Type B pancreatic cell (in vitro differentiated cells): ENCODE results near the gene INPP5A. TPM values are rescaled to one million over a fixed set of nuclear protein-coding genes. Genes with fewer than 3 reads are reported as not detected.

Source experiments
- DNase-seq: peaks from one replicate; pipeline ENCODE4 v3.0.0; 2021; ENCODE audit warnings: mixed read lengths; ENCODE audit not compliant: unreplicated experiment; ENCODE audit errors: extremely low spot score
- H3K27ac Mint-ChIP-seq: 2 replicates; pipeline ENCODE4 v1.8.0; 2021; ENCODE audit warnings: mild to moderate bottlenecking, mixed read lengths
- H3K27me3 Mint-ChIP-seq: 2 replicates; pipeline ENCODE4 v1.8.0; 2021; ENCODE audit warnings: mixed read lengths
- H3K36me3 Mint-ChIP-seq: 2 replicates; pipeline ENCODE4 v1.8.0; 2021; ENCODE audit warnings: mixed read lengths
- H3K4me1 Mint-ChIP-seq: one replicate; pipeline ENCODE4 v1.8.0; 2021; ENCODE audit warnings: mixed read lengths; ENCODE audit not compliant: unreplicated experiment
- H3K4me3 Mint-ChIP-seq: 2 replicates; pipeline ENCODE4 v1.8.0; 2021; ENCODE audit warnings: mild to moderate bottlenecking, mixed read lengths
- H3K9me3 Mint-ChIP-seq: 2 replicates; pipeline ENCODE4 v1.8.0; 2021; ENCODE audit warnings: mixed read lengths
- total RNA-seq: library from RNA; stranded (reverse); gene quantifications from 2 replicates; pipeline ENCODE4 v1.2.1, GENCODE V29; 2021; ENCODE audit warnings: low replicate concordance
- TF ChIP-seq, protein P1 (sequence below): fragments of 200-600 bp; sonication (generic); conservative IDR thresholded peaks from 2 replicates; pipeline ENCODE4 v1.5.0; 2021; ENCODE audit warnings: antibody characterized with exemption, mild to moderate bottlenecking

INPP5A gene
- total RNA-seq, 1 donor from 2014 or later, result 26.6 TPM

DNA sequence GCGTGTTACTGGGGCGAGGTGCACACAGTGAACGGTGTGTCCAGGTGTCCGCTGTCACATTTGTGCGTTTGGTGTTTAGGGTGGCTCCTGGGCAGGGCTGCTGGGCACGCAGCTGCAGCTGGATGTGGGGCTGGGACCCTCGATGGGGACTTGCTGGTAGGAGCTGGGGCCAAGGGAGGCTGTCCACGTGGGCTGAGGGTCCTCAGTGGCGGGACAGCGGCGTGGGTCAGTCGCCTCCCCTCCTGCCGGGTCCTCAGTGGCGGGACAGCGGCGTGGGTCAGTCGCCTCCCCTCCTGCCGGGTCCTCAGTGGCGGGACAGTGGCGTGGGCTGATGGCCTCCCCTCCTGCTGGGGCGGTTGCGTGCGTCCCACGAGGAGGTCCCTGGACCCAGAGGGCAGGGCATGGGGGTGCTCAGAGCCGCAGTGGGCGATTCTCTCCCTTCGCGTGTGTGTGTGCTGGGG is 68.5 kb downstream of the INPP5A start:
- H3K36me3 Mint-ChIP-seq, result peaks cover 5% of the 10 kb centered on the region
- no peak overlapping the region for H3K4me3 Mint-ChIP-seq
- H3K9me3 Mint-ChIP-seq, result no peaks in the 10 kb centered on the region
- peaks cover 23% of the 10 kb centered on the region for H3K4me1 Mint-ChIP-seq
- DNase-seq, result no peak
- no peak overlapping the region for H3K27ac Mint-ChIP-seq
- TF ChIP-seq, protein P1, sequence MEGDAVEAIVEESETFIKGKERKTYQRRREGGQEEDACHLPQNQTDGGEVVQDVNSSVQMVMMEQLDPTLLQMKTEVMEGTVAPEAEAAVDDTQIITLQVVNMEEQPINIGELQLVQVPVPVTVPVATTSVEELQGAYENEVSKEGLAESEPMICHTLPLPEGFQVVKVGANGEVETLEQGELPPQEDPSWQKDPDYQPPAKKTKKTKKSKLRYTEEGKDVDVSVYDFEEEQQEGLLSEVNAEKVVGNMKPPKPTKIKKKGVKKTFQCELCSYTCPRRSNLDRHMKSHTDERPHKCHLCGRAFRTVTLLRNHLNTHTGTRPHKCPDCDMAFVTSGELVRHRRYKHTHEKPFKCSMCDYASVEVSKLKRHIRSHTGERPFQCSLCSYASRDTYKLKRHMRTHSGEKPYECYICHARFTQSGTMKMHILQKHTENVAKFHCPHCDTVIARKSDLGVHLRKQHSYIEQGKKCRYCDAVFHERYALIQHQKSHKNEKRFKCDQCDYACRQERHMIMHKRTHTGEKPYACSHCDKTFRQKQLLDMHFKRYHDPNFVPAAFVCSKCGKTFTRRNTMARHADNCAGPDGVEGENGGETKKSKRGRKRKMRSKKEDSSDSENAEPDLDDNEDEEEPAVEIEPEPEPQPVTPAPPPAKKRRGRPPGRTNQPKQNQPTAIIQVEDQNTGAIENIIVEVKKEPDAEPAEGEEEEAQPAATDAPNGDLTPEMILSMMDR, result no peak
- H3K27me3 Mint-ChIP-seq, result no peaks in the 10 kb centered on the region

DNA sequence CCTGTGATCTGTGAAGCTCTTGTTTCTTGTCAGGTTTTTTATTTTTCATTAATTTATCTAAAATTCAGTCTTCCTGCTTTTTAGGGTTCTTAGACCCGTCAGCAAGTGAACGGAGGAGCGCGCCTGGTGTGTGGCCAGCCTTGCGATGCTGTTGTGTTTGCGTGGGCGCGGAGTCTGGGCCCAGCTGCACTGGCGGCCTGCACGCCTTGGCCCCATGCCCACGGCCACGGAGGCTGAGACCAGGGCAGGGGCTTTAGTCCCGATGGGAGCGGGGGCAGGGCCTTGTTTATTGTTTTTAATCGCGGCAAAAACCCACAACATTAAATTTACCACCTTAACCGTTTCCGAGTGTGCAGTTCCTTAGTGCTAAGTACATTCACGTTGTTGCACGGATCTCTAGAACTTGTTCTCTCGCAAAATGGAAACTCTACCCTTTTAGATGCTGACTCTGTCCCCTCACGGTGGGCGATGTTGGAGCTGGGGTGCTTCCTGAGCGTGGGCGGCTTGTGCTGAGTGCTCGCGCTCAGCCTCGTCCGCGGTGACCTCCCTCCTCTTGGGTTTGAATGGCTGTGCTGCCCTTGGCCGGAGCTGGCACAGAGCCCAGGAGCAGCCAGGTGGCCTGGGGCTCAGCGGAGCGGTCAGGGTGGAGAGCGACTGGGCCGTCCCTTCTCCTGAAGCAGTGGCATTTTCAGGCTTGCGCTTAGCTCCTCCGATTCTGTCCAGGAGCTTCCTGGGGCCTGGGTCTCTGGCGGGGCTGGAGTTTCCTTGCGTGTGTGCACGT is 69.1 kb downstream of the INPP5A start:
- Mint-ChIP-seq H3K4me1 (peaks cover 23% of the 10 kb centered on the region), H3K27me3 (no peaks in the 10 kb centered on the region), H3K9me3 (no peaks in the 10 kb centered on the region), H3K36me3 (peaks cover 4% of the 10 kb centered on the region), H3K27ac (no peak overlapping the region), H3K4me3 (no peak overlapping the region)
- TF ChIP-seq, protein P1, result no peak
- DNase-seq, result no peak

DNA sequence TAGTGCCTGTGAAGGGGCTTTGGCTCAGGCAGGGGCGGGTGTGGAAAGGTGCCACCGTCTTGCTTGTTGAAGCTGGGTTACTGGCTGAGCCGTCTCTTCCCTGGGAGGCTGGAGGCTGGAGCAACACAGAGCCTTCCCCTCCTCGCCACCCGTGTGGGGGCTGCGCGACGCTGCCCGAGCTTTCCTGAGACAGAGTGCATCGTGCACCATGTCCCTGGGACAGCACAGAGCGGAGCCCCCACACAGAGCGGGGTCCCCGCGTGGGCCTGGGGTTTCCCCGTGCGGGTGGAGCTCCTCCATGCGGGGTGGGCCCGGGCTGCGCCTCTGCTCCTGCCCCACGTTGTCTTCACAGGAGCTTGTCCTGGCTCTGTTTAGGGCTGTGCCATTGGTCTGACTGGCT is 69.9 kb downstream of the INPP5A start:
- TF ChIP-seq, protein P1, result no peak
- Mint-ChIP-seq H3K9me3 (no peaks in the 10 kb centered on the region), H3K4me1 (peaks cover 27% of the 10 kb centered on the region), H3K36me3 (peaks cover 4% of the 10 kb centered on the region), H3K4me3 (no peak overlapping the region), H3K27me3 (no peaks in the 10 kb centered on the region), H3K27ac (no peak overlapping the region)
- no peak for DNase-seq

DNA sequence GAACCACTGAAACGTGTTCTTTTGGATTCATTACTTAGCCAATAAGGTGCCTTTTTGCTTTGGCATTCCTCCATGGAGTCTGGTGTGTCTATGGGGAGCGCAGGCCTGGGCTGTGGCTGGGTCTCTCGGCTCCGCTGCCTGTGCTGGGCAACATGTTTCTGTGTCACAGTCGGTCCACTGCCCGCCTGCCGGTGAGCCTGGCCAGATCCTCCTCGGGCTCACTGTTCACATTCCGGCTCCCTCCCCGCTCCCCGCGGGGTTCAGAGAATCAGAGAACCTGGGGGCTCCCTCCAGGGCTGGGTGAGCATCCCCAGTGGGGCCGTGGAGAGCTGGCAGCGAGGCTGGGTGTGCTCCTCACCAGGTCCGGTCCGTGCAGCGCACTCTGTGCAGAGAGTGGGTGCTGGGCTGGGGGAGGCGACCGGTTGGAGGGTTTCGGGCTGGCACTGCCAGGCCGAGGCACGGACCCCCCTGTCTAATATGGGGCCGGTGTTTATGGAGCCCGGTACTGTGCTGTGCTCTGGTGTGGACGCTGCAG is 70.4 kb downstream of the INPP5A start:
- Mint-ChIP-seq H3K27ac (no peak overlapping the region), H3K4me3 (no peak overlapping the region), H3K4me1 (peaks cover 26% of the 10 kb centered on the region), H3K27me3 (no peaks in the 10 kb centered on the region), H3K36me3 (peaks cover 4% of the 10 kb centered on the region), H3K9me3 (no peaks in the 10 kb centered on the region)
- TF ChIP-seq, protein P1, result no peak
- no peak for DNase-seq

DNA sequence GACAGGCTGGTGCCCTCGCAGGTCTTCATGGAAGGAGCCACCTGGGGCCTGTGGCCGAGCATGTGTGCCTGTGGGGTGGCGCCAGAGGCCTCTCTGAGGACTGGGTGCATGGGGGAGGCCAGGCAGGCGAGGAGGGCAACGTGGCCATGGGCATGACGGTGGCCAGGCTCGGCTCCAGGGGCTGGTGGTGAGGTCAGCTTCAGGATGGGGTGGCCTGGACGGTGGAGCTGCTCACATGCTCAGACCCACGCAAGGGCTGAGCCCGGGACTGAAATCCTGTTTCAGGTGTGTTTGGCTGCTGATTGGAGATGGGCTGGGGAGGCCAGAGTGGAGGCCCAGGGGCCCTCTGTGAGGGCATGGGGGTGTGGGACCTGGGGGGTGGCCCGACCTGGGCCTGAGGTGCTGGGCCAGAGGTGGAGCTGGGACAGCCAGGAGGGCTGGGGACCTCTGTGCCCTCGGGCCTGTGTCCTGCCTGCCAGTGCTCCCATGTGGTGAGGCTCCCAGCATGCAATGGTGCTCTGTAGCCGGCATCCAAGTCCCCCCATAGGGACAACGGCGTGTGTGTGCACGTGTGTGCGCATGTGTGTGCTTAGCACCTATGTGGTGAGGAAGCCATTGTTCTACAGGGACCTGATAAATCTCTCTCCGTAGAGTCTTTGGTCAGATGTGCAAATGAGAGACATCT is 71.1 kb downstream of the INPP5A start:
- H3K36me3 Mint-ChIP-seq, result peaks cover 4% of the 10 kb centered on the region
- H3K4me3 Mint-ChIP-seq, result no peak overlapping the region
- H3K27me3 Mint-ChIP-seq, result no peaks in the 10 kb centered on the region
- TF ChIP-seq, protein P1, result no peak
- H3K27ac Mint-ChIP-seq, result no peak overlapping the region
- DNase-seq, result no peak
- H3K4me1 Mint-ChIP-seq, result peaks cover 23% of the 10 kb centered on the region
- no peaks in the 10 kb centered on the region for H3K9me3 Mint-ChIP-seq
